ENCODE measurements around the gene CPPED1. TPM values are rescaled to one million over a fixed set of nuclear protein-coding genes. Genes with fewer than 3 reads are reported as not detected.

Gene CPPED1
- total RNA-seq, 2 donors from 2014 or later = 12.0 to 12.4 TPM

DNA sequence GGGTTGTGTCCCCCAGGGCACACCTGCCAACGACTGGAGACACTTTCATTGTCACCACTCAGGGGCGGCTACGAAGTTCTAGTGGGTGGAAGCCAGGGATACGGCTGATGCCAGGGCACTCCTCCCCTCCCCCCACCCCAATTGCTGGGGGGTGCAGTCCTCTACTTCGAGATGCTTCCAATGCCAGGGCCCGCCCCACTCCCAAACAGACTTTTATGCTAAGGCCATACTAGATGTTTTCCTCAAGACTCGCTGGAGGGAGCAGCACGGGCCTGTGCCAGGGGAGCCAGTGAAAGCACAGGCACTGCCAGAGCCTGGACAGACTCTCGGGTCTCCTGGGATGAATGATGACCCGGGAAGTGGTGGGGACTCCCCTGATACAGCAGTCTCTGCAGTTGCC, 178.0 kb downstream of the CPPED1 start:
- DNase-seq (no peak), ATAC-seq (no peak)
- intact Hi-C loops (cut with DNase I) = no loop called here

DNA sequence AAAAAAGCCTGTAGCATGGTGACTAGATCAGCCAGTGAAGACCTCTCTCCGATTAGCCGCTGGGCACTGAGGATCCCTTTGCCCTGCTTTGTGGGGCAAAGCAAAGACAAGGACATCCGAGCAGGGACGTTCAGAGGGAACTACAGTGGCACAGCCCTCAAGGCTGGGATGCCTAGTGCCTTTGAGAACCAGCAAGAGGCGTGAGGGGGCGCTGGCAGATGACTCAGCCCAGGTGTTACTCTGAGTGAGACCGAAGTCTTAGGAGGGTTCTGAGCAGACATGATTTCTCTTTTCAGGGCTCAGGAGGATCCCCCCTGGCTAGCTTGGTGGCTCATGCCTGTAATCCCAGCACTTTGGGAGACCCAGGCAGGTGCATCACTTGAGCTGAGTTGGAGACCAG, 178.6 kb downstream of the CPPED1 start:
- no peak for ATAC-seq
- no peak for DNase-seq
- intact Hi-C loops (cut with DNase I) = no loop called here

DNA sequence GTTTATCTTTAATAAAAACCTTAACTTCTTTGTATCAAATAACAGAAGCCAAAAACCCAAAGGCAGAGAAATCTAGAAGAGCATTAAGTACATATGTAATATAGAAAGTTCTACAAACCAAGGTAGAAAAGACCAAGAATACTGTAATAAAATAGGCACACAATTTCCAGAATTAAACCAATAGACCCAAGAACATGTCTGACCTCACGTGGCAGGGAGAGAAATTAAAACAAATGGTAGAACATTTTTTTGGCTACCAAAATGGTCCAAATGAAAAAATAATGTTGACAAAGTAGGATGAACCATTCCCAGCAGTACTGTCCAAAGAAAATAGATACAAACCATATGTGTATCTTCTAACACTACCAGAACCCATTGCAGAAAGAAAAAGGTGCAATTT, 183.5 kb downstream of the CPPED1 start:
- no peak for DNase-seq
- intact Hi-C loops (cut with DNase I) = no loop called here
- no peak for ATAC-seq

DNA sequence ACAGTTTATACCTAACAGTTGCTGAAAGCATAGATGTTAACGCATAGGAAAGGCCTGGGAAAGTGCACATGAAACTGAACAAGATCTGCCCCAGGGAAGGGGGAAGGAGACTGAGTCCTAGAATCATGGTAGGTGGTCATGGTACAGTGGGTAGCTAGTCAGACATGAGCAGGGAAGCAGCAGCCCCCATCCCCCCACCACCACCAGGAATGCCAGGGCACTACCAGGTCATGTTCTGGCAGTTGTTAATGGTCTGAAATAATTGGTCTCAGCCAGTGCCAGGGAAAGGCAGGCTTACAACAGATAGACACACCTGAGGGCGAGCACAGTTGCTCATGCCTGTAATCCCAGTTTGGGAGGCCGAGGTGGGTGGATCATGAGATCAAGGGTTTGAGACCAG, 185.2 kb downstream of the CPPED1 start:
- DNase-seq = no peak
- ATAC-seq = no peak
- intact Hi-C loops (cut with DNase I) = no loop called here

DNA sequence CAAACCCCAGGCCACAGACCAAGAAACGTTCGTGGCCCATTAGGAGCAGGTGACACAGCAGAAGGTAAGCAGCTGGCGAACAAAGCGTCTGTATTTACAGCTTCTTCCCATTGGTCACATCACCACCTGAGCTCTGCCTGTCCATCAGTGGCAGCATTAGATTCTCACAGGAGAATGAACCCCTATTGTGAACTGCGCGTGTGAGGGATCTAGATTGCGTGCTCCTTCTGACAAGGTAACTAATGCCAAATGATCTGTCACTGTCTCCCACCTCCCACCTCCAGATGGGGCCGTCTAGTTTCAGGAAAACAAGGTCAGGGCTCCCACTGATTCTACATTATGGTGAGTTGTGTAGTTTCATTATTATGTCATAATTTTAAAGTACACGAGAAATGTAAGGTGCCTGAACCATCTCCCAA, 186.3 kb downstream of the CPPED1 start:
- intact Hi-C loops (cut with DNase I) = no loop called here
- ATAC-seq = no peak
- DNase-seq = no peak

- intact Hi-C loops (cut with DNase I) = no loop called here
- no peak for DNase-seq
Observed at GRCh38 chr16:12614662-12615278, 188.9 kb downstream of the CPPED1 start.

GRCh38 chr16:12613992-12614661, 189.6 kb downstream of the CPPED1 start:
- ATAC-seq (no peak), DNase-seq (no peak)
- intact Hi-C loops (cut with DNase I) = no loop called here

More at GRCh38 chr16:12614662-12615278, 188.9 kb downstream of the CPPED1 start:
- no peak for ATAC-seq

DNA sequence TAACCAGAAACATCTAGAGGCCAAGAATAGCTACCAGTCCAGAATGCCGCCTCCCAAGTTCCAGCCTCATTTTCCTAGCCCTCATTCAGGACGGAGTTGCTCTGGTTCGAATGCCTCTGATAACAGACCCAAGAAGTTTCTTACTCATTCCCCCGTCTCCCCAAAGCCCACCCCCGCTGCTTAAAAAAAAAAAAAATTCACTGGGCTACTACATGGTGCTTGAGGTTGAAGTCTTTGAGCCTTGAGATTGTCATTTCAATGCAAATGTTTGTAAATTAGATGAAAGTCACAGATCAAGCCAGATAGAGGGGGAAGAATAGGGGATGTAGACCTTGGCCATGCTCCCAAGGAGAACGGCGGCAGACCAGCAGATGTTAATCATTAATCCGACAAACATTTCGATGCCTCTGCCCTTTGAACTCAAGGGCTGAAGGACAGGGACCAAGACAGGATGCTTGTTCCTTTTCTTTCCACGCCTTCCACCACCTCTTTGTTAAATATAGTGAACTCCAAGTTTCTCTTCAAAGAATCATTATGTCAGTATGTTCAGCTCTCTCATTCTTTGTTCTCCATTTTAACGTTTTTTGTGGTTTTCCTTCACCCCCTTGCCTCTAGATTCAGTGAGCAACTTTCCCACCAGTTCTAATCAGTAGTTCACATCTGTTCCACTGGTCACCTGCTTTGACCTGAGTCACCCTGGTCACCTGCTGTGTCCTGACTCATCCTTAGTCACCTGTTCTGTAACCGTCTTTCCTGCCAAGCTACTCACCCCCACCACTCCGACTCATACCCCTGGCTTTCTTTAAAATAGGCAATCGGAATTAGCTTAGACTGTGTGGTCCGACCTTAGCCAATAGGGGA, 190.3 kb downstream of the CPPED1 start:
- ATAC-seq = no peak
- intact Hi-C loops (cut with DNase I) = no loop called here
- no peak for DNase-seq

GRCh38 chr16:12612598-12613101, 191.0 kb downstream of the CPPED1 start:
- no peak for ATAC-seq
- DNase-seq = no peak
- intact Hi-C loops (cut with DNase I) = no loop called here

- no peak for ATAC-seq
- no peak for DNase-seq
- intact Hi-C loops (cut with DNase I) = no loop called here
Observed at GRCh38 chr16:12611916-12612597, 191.6 kb downstream of the CPPED1 start.

DNA sequence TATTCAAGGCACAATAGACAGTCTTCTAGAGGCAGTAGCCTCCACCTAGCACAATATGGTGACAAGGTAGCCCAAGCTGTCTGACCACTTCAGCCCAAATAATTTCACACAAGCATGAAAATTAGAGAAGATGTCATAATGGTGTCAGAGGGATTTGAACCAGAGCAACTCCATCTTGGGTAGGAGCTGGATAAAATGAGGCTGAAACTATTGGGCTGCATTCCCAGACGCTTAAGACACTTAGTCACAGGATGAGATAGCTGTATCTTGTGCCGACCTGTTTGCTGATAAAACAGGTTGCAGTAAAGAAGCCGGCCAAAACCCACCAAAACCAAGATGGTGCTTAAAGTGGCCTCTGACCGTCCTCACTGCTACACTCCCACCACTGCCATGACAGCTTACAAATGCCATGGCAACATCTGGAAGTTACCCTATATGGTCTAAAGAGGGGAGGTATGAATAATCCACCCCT, 192.6 kb downstream of the CPPED1 start:
- ATAC-seq = no peak
- DNase-seq = no peak
- intact Hi-C loops (cut with DNase I) = no loop called here

GRCh38 chr16:12609937-12610699, 193.6 kb downstream of the CPPED1 start:
- intact Hi-C loops (cut with DNase I) = no loop called here
- ATAC-seq = no peak
- DNase-seq = no peak

Small RNA genes lying within 50 kb of the gene (microRNA-seq; reads per million reads assigned to microRNA genes)
- gene MIR4718 = 0 reads per million in 2 donors

Other genes starting within 250 kb of the CPPED1 start
- under 1 TPM; 0.31 to 0.44 TPM for gene SHISA9, start 97.7 kb upstream of the CPPED1 start, total RNA-seq

Data from left cardiac atrium (tissue), 4 donors.